SJCRH30 (cell line): ENCODE measurements around the gene DYRK1A. TPM values are rescaled to one million over a fixed set of nuclear protein-coding genes. Genes with fewer than 3 reads are reported as not detected.

Experiments
- DNase-seq, 2 experiments: peaks; one replicate each; pipeline ENCODE4 v3.0.0-alpha.2; 2015 to 2020
- H3K27ac ChIP-seq: fragments of 250-450 bp; sonication (Bioruptor Pico); 2 replicates; pipeline ENCODE4 v1.5.1; 2020; ENCODE audit warnings: mild to moderate bottlenecking, moderate library complexity
- H3K27me3 ChIP-seq: fragments of 250-450 bp; sonication (Bioruptor Pico); 2 replicates; pipeline ENCODE4 v1.5.1; 2020; ENCODE audit warnings: mild to moderate bottlenecking, moderate library complexity
- H3K36me3 ChIP-seq: fragments of 250-450 bp; sonication (Bioruptor Pico); 2 replicates; pipeline ENCODE4 v1.5.1; 2020; ENCODE audit warnings: mild to moderate bottlenecking, moderate library complexity
- H3K4me1 ChIP-seq: fragments of 250-450 bp; sonication (Bioruptor Pico); 2 replicates; pipeline ENCODE4 v1.5.1; 2020; ENCODE audit warnings: mild to moderate bottlenecking, moderate library complexity
- H3K4me3 ChIP-seq: fragments of 250-450 bp; sonication (Bioruptor Pico); 2 replicates; pipeline ENCODE4 v1.5.1; 2020; ENCODE audit warnings: mild to moderate bottlenecking, moderate library complexity
- H3K9me3 ChIP-seq: fragments of 250-450 bp; sonication (Bioruptor Pico); replicated peaks from 2 replicates; pipeline ENCODE4 v1.5.1; 2020; ENCODE audit warnings: mild to moderate bottlenecking, moderate library complexity
- total RNA-seq: library from RNA; depleted of rRNA; stranded (reverse); fragments of >200 nt; shearing (Covaris generic); gene quantifications from 2 replicates; pipeline ENCODE4 v1.2.3, GENCODE V29; 2014

The DYRK1A gene
- total RNA-seq, 1 experiment from 2014 or later = 67.5 TPM

DNA sequence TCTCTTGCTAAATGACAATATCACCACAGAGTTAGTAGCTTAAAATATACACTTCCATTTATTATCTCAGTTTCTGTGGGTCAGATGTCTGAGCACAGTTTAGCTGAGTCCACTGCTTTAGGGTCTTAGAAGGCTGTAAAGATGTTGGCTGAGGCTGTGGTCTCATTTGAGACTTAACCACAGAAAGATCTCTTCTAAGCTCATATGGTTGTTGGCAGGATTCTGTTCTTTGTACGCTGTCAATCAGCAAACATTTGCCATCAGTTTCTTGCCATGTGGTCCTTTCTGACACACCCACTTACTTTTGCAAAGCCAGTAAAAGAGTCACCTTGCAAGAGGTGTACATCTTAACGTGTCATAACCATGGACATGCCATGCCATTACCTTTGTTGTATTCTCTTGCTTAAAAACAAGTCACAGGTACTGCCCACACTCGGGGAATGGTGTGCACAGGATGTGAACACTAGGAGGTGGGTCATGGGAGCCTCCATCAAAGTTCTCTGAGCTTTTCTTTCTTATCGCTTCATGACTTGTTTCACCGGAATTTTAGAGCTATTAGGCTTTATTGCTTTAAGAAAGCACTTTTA lies 18.7 kb downstream of the DYRK1A start:
- H3K4me1 ChIP-seq = no peaks in the 10 kb centered on the region
- no peaks in the 10 kb centered on the region; the same call in 1 of the 2 replicates for H3K9me3 ChIP-seq
- H3K4me3 ChIP-seq = no peak overlapping the region
- DNase-seq = no peak
- H3K36me3 ChIP-seq = peaks cover 3% of the 10 kb centered on the region
- H3K27me3 ChIP-seq = no peaks in the 10 kb centered on the region
- H3K27ac ChIP-seq = no peak overlapping the region

DNA sequence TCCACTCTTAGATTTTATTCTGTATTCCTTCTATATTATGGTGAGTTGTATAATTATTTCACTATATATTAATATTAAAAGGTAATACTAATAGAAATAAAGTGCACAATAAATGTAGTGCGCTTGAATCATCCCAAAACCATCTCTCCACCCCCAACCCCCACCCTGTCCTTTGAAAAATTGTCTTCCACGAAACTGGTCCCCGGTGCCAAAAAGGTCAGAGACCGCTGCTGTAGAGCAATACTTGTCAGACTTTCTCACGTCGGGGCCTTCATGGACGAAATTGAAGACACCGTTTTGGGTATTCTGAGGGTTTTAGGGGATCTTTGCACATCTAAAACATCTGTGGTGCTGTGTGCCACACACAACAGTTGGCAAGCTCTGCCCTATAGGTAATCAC lies 19.6 kb downstream of the DYRK1A start:
- no peaks in the 10 kb centered on the region; the same call in 1 of the 2 replicates for H3K9me3 ChIP-seq
- H3K27me3 ChIP-seq = no peaks in the 10 kb centered on the region
- H3K27ac ChIP-seq = no peak overlapping the region
- DNase-seq = no peak
- H3K4me1 ChIP-seq = no peaks in the 10 kb centered on the region
- peaks cover 3% of the 10 kb centered on the region for H3K36me3 ChIP-seq
- H3K4me3 ChIP-seq = no peak overlapping the region

DNA sequence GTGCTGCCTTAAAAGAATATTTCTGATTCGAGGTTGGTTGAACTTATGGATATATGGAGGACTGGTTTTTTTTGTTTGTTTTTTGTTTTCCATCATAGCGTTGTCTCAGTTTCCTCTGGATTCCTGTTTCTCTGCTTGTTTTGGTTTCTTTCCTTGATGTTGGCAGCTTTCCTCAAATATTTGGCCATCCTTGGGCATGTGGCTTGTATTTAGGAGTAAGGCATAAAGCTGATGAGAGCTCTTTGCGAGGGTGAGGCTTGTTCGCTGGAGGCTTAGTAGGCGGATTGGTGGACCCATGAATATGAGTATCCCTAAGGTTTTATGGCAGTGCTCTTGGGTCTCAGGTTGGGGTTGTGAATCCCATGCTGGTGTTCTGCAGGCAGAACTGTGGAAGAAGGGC lies 22.9 kb downstream of the DYRK1A start:
- Histone ChIP-seq H3K9me3 (no peaks in the 10 kb centered on the region), H3K36me3 (peaks cover 7% of the 10 kb centered on the region; the same call in 1 of the 2 replicates), H3K27ac (no peak overlapping the region), H3K4me1 (no peaks in the 10 kb centered on the region), H3K4me3 (no peak overlapping the region), H3K27me3 (no peaks in the 10 kb centered on the region)
- DNase-seq = no peak

DNA sequence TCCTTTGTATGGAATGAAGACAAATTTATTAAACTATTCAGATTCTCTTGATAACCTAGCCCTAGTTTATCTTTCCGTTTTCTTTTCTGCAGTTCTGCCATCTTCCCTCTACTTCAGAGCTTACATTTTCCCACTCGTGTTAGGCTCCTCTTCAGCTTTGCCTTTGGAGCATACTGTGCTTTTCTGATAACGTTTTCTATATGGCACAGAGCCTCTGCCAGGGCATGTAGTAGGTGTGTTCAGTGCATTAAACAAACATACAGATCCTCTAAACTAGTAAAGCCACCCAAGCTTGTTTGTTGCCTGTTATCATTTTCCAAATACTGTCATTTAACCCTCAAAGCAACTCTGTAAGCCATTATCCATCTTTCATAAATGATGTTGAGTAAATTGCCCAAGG lies 25.1 kb downstream of the DYRK1A start:
- Histone ChIP-seq H3K9me3 (no peaks in the 10 kb centered on the region), H3K36me3 (peaks cover 7% of the 10 kb centered on the region; the same call in 1 of the 2 replicates), H3K27me3 (no peaks in the 10 kb centered on the region), H3K4me3 (no peak overlapping the region), H3K27ac (no peak overlapping the region), H3K4me1 (no peaks in the 10 kb centered on the region; the same call in 1 of the 2 replicates)
- DNase-seq = no peak

DNA sequence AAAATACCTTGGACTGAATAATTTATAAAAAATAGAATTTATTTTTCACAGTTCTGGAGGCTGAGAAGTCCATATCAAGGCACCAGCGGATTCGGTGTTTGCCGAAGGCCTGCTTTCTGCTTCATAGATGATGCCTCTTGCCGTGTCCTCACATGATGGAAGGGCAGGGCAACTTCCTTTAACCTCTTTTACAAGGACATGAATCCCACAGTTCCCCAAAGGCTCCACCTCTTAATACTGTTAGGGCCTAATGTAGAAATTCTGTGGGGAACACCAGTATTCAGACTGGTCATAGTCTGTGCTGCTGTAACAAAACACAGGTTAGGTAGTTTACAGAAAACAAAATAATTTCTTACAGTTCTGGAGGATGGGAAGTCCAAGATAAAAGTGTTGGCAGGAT lies 25.9 kb downstream of the DYRK1A start:
- H3K36me3 ChIP-seq = 0 out of 2 replicates have a peak, but pooled peaks cover 4% of the 10 kb centered on the region
- H3K9me3 ChIP-seq = no peaks in the 10 kb centered on the region
- peaks cover 4% of the 10 kb centered on the region for H3K4me1 ChIP-seq
- H3K27me3 ChIP-seq = no peaks in the 10 kb centered on the region
- no peak overlapping the region for H3K27ac ChIP-seq
- DNase-seq = no peak
- H3K4me3 ChIP-seq = no peak overlapping the region

DNA sequence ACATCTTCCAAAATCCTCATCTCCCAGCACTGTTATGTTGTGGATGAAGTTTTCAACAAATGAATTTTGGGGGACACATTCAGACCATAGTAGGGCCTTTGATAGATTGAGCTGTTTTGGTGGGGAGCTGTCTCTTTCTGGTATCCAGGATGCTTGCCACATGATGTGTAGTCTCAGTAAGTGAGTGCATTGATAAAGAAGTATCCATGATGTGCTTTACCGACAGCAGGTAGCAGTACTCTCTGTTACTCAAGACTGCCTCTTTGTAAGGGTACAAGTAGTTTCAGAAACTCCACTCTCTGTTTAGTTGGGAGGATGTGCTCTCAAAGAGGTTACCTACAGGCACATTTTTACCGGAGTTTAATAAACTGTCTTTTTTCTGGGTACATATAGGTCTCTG lies 26.5 kb downstream of the DYRK1A start:
- DNase-seq = no peak
- H3K4me3 ChIP-seq = no peak overlapping the region
- H3K4me1 ChIP-seq = peaks cover 4% of the 10 kb centered on the region
- H3K36me3 ChIP-seq = 0 out of 2 replicates have a peak, but pooled peaks cover 4% of the 10 kb centered on the region
- no peaks in the 10 kb centered on the region for H3K27me3 ChIP-seq
- no peaks in the 10 kb centered on the region for H3K9me3 ChIP-seq
- H3K27ac ChIP-seq = no peak overlapping the region

DNA sequence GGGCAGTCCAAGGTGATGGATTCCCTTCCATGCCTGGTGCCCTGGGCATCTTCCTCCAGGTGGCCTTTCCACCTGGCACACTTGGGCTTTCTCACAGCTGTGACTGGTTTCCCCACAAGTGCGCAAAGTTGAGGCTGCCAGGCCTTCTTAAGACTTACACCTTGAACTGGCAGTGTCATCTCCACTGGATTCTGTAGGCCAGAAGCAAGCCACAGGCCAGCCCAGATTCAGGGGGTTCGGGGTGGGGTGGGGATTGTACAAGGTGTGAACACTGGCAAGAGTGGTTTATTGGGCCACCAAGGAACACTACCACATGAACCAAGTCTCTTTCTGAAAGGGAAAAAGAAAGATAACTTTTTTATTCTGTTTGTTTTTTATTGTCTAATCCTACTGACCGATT lies 27.2 kb downstream of the DYRK1A start:
- Histone ChIP-seq H3K4me3 (no peak overlapping the region), H3K36me3 (0 out of 2 replicates have a peak, but pooled peaks cover 4% of the 10 kb centered on the region), H3K27me3 (no peaks in the 10 kb centered on the region), H3K27ac (no peak overlapping the region), H3K4me1 (peaks cover 4% of the 10 kb centered on the region), H3K9me3 (no peaks in the 10 kb centered on the region)
- no peak for DNase-seq

DNA sequence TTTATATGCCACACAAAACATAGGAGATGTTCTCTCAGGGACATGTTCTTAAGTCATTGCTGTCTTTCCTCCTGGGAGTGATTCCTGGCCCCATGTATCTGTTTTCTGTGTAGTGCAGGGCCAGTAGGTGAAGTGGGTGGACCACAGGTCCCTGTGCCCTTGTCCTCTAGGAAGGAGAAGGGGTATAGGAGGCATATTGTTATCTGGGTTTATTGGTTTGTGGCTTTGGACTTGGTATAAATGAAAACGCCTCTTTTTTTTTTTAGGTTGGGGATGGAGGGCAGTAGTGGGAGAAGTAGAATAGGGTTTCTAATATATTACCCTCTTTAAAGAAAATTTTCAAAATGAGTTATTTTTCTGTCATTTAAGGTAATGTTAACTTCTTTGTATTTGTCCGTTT lies 29.4 kb downstream of the DYRK1A start:
- Histone ChIP-seq H3K4me1 (peaks cover 4% of the 10 kb centered on the region), H3K27me3 (no peaks in the 10 kb centered on the region), H3K27ac (no peak overlapping the region), H3K4me3 (no peak overlapping the region), H3K36me3 (0 out of 2 replicates have a peak, but pooled peaks cover 4% of the 10 kb centered on the region), H3K9me3 (no peaks in the 10 kb centered on the region)
- no peak for DNase-seq

DNA sequence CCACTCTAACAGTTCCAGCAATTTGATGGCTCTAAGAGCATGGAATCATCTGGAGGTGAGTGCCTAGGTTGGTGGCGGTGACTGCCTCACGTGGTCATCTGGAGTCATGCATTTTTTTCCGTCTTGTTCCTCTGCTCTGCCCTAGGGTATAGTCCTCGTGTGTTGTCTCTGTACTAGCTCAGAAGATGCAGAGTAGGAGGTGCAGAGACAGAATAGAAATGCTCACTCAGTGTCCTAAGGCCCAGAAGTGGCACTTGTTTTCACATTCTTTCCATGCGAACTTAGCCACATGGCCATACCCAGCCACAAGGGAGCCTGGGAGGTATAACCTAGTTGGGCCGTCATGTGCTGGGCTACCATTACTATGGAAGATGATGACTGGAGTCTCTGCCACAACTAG lies 30.3 kb downstream of the DYRK1A start:
- Histone ChIP-seq H3K27ac (no peak overlapping the region), H3K27me3 (no peaks in the 10 kb centered on the region), H3K9me3 (0 out of 2 replicates have a peak, but pooled peaks cover 3% of the 10 kb centered on the region), H3K4me3 (no peak overlapping the region), H3K4me1 (peaks cover 4% of the 10 kb centered on the region), H3K36me3 (0 out of 2 replicates have a peak, but pooled peaks cover 4% of the 10 kb centered on the region)
- no peak for DNase-seq

DNA sequence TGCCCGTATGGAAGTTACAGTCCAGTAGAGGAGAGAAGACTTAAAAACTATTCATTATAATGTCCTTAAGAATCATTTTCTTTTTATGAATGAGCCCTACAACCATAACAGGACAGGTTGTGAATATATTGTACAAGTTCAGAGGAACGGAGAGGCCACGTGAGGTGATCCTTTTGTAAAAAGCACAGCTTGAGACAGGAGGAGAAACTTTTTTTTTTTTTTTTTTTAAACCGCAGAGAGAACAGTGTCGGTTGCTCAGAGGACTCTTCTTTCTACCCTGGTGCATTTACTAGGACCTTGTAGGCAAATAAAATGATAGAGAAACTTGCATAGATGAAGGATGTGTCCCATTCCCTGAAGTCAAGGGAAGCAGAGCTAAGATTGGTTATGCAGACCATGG lies 32.1 kb downstream of the DYRK1A start:
- DNase-seq = no peak
- Histone ChIP-seq H3K9me3 (0 out of 2 replicates have a peak, but pooled peaks cover 3% of the 10 kb centered on the region), H3K4me3 (no peak overlapping the region), H3K27me3 (no peaks in the 10 kb centered on the region), H3K27ac (no peak overlapping the region), H3K36me3 (no peaks in the 10 kb centered on the region; the same call in 1 of the 2 replicates), H3K4me1 (peaks cover 4% of the 10 kb centered on the region)

DNA sequence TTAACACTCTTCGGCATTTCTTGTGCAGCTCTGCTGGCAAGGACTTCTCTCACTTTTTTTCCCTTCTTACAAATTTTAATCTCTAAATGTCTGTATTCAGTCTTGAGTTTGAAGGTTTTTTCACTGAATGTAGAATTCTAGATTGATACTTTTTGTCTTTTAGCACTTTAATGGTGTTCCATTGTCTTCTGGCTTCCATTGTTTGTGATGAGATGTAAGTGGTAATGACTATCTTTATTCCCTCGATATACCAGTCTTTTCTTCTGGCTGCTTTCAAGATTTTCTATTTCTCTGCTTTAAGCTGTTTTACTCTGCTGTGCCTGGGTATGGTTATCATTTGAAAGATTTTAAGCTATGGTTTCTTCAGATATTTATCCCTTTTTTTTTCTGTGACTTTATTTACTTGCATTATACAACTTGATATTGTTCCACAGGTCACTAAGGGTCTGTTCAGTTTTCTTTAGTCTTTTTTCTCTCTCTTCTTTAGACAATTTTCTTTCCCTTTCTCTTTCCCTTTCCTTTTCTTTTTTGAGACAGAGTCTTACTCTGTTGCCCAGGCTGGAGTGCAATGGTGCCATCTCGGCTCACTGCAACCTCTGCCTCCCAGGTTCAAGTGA lies 35.8 kb downstream of the DYRK1A start:
- Histone ChIP-seq H3K4me1 (peaks cover 1% of the 10 kb centered on the region), H3K27me3 (no peaks in the 10 kb centered on the region), H3K9me3 (0 out of 2 replicates have a peak, but pooled peaks cover 3% of the 10 kb centered on the region), H3K36me3 (no peaks in the 10 kb centered on the region; the same call in 1 of the 2 replicates), H3K4me3 (no peak overlapping the region), H3K27ac (no peak overlapping the region)
- DNase-seq = no peak

DNA sequence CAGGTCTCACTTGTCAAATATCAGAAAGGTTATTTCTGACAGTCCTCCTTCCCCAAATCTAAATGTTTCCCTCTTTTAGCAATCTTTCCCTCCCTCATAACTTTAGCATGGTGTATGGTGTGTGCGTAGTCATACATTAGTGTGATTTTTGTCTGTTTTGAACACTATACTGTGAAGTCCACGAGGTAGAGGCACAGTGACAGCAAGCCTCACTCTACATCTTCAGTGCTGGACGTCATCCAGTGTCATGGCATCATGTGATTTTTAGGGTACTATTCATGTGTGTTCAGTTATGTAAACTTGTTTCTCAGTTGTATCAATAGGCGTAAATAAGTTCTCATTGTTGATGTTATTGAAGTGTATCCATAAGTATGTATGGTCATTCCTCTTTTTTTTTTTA lies 39.1 kb downstream of the DYRK1A start:
- peaks cover 3% of the 10 kb centered on the region for H3K36me3 ChIP-seq
- no peaks in the 10 kb centered on the region for H3K27me3 ChIP-seq
- no peak overlapping the region for H3K27ac ChIP-seq
- 0 out of 2 replicates have a peak, but pooled peaks cover 8% of the 10 kb centered on the region for H3K9me3 ChIP-seq
- DNase-seq = no peak
- H3K4me3 ChIP-seq = no peak overlapping the region
- H3K4me1 ChIP-seq = no peaks in the 10 kb centered on the region

DNA sequence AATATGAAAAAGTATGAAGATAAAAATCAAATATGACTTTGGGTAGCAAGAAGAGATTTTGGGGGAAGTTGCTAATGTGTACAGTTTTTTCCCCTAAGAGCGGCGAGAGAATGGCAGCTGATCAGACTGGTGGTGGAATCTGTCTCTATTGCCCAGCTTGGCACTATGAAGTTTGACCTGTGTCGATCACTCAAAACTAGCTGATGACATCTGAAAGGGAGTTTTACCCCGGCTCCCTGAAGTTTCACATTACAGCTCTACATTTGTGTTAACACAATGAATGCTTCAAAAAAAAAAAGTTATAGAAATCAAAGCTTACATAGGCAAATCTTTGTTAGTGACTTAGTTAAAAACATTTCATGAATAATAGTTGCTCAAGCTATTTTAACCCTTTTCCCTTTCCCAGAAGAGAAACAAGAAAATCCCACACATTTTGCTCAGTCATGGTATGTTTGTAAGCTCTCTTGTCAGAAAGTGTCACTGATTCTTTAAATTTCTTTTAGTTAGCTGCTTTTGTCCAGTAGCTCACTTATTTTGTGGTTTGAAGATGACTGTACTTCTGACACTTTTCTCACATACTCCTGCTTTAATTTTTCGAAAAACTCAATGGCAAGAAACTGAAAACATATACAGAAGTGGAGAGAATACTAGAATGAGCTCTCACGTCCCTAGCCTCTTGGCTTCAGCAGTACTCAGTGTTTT lies 41.3 kb downstream of the DYRK1A start:
- Histone ChIP-seq H3K4me1 (no peaks in the 10 kb centered on the region), H3K36me3 (peaks cover 3% of the 10 kb centered on the region), H3K4me3 (no peak overlapping the region), H3K27me3 (no peaks in the 10 kb centered on the region), H3K9me3 (0 out of 2 replicates have a peak, but pooled peaks cover 4% of the 10 kb centered on the region), H3K27ac (no peak overlapping the region)
- no peak for DNase-seq

DNA sequence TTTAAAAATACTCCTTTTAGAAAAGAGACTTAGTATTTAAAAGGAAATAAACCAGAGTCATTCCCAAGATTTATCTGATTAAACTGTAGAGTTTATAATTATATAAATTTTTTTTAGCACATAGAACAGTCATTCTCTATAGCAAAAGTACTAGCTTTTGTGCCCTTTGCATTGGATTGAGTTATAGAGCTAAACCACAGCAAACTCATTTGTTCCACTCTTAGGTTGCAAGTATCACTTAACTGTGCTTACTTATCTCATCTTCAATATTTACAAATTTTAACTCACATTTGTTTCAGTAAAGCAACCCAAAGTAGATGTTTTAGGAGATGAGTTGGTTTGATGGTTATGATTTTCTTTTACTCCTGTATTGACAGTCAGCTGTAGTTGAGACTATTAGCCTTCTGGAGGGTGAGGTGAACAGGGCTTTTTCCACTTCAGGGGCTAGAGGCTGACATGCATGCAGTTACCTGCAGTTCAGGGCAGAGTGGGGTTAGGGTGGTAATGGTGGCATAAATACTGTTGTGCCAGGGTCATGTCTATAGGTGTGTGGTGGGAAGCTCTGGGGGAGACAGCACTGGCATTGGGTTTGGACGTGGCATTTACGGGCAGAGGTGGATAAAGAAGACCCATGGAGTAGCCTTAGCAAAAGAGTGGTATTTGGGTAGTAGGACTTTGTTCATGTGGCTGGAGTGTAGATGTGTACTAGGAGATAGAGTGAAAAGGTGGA lies 42.1 kb downstream of the DYRK1A start:
- no peak overlapping the region for H3K4me3 ChIP-seq
- H3K36me3 ChIP-seq = peaks cover 3% of the 10 kb centered on the region; the same call in 1 of the 2 replicates
- no peak for DNase-seq
- no peaks in the 10 kb centered on the region for H3K27me3 ChIP-seq
- 0 out of 2 replicates have a peak, but pooled peaks cover 4% of the 10 kb centered on the region for H3K9me3 ChIP-seq
- H3K27ac ChIP-seq = no peak overlapping the region
- no peaks in the 10 kb centered on the region for H3K4me1 ChIP-seq
